Fibroblast of skin of right biceps (primary cell): ENCODE results near the gene MYOG.

ENCODE experiments used
- DNase-seq: peaks from one replicate; pipeline ENCODE4 v3.0.0-alpha.2; 2013

MYOG gene

GRCh38 chr1:203069030-203069747, 16.6 kb downstream of the MYOG start:
- DNase-seq: peak; percentile 11

GRCh38 chr1:203066965-203067364, 18.8 kb downstream of the MYOG start:
- no peak for DNase-seq

GRCh38 chr1:203065986-203066385, 19.8 kb downstream of the MYOG start:
- no peak for DNase-seq

GRCh38 chr1:203065191-203065590, 20.6 kb downstream of the MYOG start:
- no peak for DNase-seq

- no peak for DNase-seq
Measured at GRCh38 chr1:203063287-203063686, 22.5 kb downstream of the MYOG start.

- DNase-seq: no peak
Measured at GRCh38 chr1:203060115-203060514, 25.7 kb downstream of the MYOG start.

- no peak for DNase-seq
Measured at GRCh38 chr1:203059485-203059884, 26.3 kb downstream of the MYOG start.

- no peak for DNase-seq
Measured at GRCh38 chr1:203058676-203058935, 27.2 kb downstream of the MYOG start.

GRCh38 chr1:203057911-203058675, 27.7 kb downstream of the MYOG start:
- DNase-seq: peak; percentile 48

GRCh38 chr1:203056516-203056915, 29.3 kb downstream of the MYOG start:
- DNase-seq: no peak

- DNase-seq: no peak
Measured at GRCh38 chr1:203056012-203056411, 29.8 kb downstream of the MYOG start.

- no peak for DNase-seq
Measured at GRCh38 chr1:203055161-203055799, 30.5 kb downstream of the MYOG start.

- no peak for DNase-seq
Measured at GRCh38 chr1:203054642-203055041, 31.2 kb downstream of the MYOG start.

GRCh38 chr1:203054184-203054583, 31.6 kb downstream of the MYOG start:
- DNase-seq: no peak

- no peak for DNase-seq
Measured at GRCh38 chr1:203052601-203053000, 33.2 kb downstream of the MYOG start.

GRCh38 chr1:203051841-203052324, 33.9 kb downstream of the MYOG start:
- no peak for DNase-seq

- no peak for DNase-seq
Measured at GRCh38 chr1:203050826-203051225, 35.0 kb downstream of the MYOG start.

- DNase-seq: no peak
Measured at GRCh38 chr1:203049576-203050180, 36.1 kb downstream of the MYOG start.

- no peak for DNase-seq
Measured at GRCh38 chr1:203049077-203049476, 36.7 kb downstream of the MYOG start.

GRCh38 chr1:203048555-203049051, 37.2 kb downstream of the MYOG start:
- DNase-seq: no peak

- no peak for DNase-seq
Measured at GRCh38 chr1:203048086-203048485, 37.7 kb downstream of the MYOG start.

- peak; percentile 86 for DNase-seq
Measured at GRCh38 chr1:203046984-203047630, 38.7 kb downstream of the MYOG start.
